Endothelial cell of umbilical vein (primary cell): ENCODE measurements around the gene HYOU1. TPM values are rescaled to one million over a fixed set of nuclear protein-coding genes. Genes with fewer than 3 reads are reported as not detected.
"Not testable (repeated sequence)": the region's sequence is repeated elsewhere in the genome, so short reads cannot be mapped to it uniquely, and the experiment has no call there.

Experiments used
- BruUV-seq: library from RNA; stranded (reverse); fragments of 400-500 nt; replicated peaks from 2 replicates; lab custom pipeline; 2021; lab: Mats Ljungman, UMichigan
- CTCF ChIA-PET: fragments of 300-600, 350-600 bp; sonication (Branson Sonifier 250); formaldehyde crosslinking; loops from one replicate; lab custom pipeline; 2021; ENCODE audit warnings: antibody characterized with exemption, inconsistent platforms; lab: Charles Lee
- POLR2A ChIA-PET: fragments of 300-600, 350-600 bp; sonication (Branson Sonifier 250); formaldehyde crosslinking; loops from one replicate; lab custom pipeline; 2021; ENCODE audit warnings: antibody characterized with exemption, inconsistent platforms; lab: Charles Lee
- DNase-seq: peaks from one replicate; pipeline ENCODE4 v3.0.0-alpha.2; 2011; ENCODE audit warnings: low read depth, low spot score
- FAIRE-seq: peaks from 2 replicates; lab custom pipeline; 2011; peaks lifted over from hg19 to GRCh38; lab: Jason Lieb, UNC
- H2AFZ ChIP-seq: 2 replicates; pipeline ENCODE4 v1.6.0; 2012; ENCODE audit warnings: low read depth, low read length, control low read depth, inconsistent platforms
- H3K27ac ChIP-seq: 2 replicates; pipeline ENCODE4 v1.5.1; 2011; ENCODE audit warnings: low read depth, mild to moderate bottlenecking, control low read depth, low read length, moderate library complexity; ENCODE audit not compliant: insufficient read depth
- H3K27me3 ChIP-seq, 2 experiments: 2 replicates each; pipeline versions ENCODE4 v1.6.0 to v1.6.1; 2011; ENCODE audit warnings: low read length in 2 of 2, mixed read lengths in 1 of 2; ENCODE audit not compliant: control insufficient read depth in 2 of 2, insufficient read depth in 2 of 2
- H3K36me3 ChIP-seq, 2 experiments: 2 replicates in 1 of 2; 3 replicates in 1 of 2; pipeline ENCODE4 v1.5.1; 2011; ENCODE audit warnings: low read length in 2 of 2, mild to moderate bottlenecking in 1 of 2, moderate library complexity in 1 of 2; ENCODE audit not compliant: control insufficient read depth in 2 of 2, insufficient read depth in 2 of 2; ENCODE audit errors: extremely low read depth in 1 of 2
- H3K4me1 ChIP-seq: 3 replicates; pipeline ENCODE4 v1.5.1; 2011; ENCODE audit warnings: mild to moderate bottlenecking, low read length; ENCODE audit not compliant: control insufficient read depth, insufficient read depth; ENCODE audit errors: extremely low read depth
- H3K4me2 ChIP-seq: 2 replicates; pipeline ENCODE4 v1.6.1; 2011; ENCODE audit warnings: low read length, control low read depth, mixed read lengths; ENCODE audit not compliant: insufficient read depth
- H3K4me3 ChIP-seq, 3 experiments: fragments of 200-600 bp in 1 of 3; sonication (generic), shearing (Covaris generic) in 1 of 3; replicated peaks in 1 of 3; 2 replicates each; pipeline ENCODE4 v1.5.1; 2011 to 2016; ENCODE audit warnings: control low read depth in 3 of 3, low read length in 3 of 3, mild to moderate bottlenecking in 2 of 3, inconsistent platforms in 1 of 3, low read depth in 1 of 3, moderate library complexity in 1 of 3; ENCODE audit not compliant: insufficient read depth in 1 of 3
- H3K79me2 ChIP-seq: 2 replicates; pipeline ENCODE4 v1.6.0; 2012; ENCODE audit warnings: low read length, inconsistent platforms; ENCODE audit not compliant: control insufficient read depth, insufficient read depth
- H3K9ac ChIP-seq: replicated peaks from 2 replicates; pipeline ENCODE3; 2011; ENCODE audit warnings: low read length, control low read depth; ENCODE audit not compliant: insufficient read depth; ENCODE audit errors: extremely low read depth
- H3K9me1 ChIP-seq: replicated peaks from 3 replicates; pipeline ENCODE4 v1.6.0; 2011; ENCODE audit warnings: mild to moderate bottlenecking, low read length; ENCODE audit not compliant: control insufficient read depth, insufficient read depth; ENCODE audit errors: extremely low read depth
- H3K9me3 ChIP-seq: replicated peaks from 2 replicates; pipeline ENCODE4 v1.5.1; 2012; ENCODE audit warnings: low read length, inconsistent platforms; ENCODE audit not compliant: control insufficient read depth, insufficient read depth
- H4K20me1 ChIP-seq: replicated peaks from 2 replicates; pipeline ENCODE3; 2011; ENCODE audit warnings: mild to moderate bottlenecking, low read length; ENCODE audit not compliant: control insufficient read depth, insufficient read depth; ENCODE audit errors: extremely low read depth
- EZH2 ChIP-seq: IDR thresholded peaks from 2 replicates; pipeline ENCODE4 v1.6.1; 2012; ENCODE audit warnings: borderline replicate concordance, low read depth, mild to moderate bottlenecking, moderate library complexity, low read length, inconsistent platforms; ENCODE audit not compliant: severe bottlenecking
- FOS ChIP-seq: IDR thresholded peaks from 2 replicates; pipeline ENCODE4 v1.6.1; 2011; ENCODE audit warnings: mild to moderate bottlenecking, low read length, moderate library complexity, borderline replicate concordance; ENCODE audit not compliant: insufficient read depth
- GATA2 ChIP-seq: IDR thresholded peaks from 2 replicates; pipeline ENCODE4 v1.7.0; 2011; ENCODE audit warnings: low read depth, mild to moderate bottlenecking, moderate library complexity, mixed read lengths, low read length; ENCODE audit not compliant: insufficient read length, insufficient read depth
- JUN ChIP-seq: IDR thresholded peaks from 2 replicates; pipeline ENCODE4 v1.6.1; 2011; ENCODE audit warnings: borderline replicate concordance, low read depth; ENCODE audit not compliant: insufficient read length, insufficient read depth
- MAX ChIP-seq: IDR thresholded peaks from 2 replicates; pipeline ENCODE4 v1.6.1; 2011; ENCODE audit not compliant: insufficient read depth, insufficient read length
- MYC ChIP-seq: IDR thresholded peaks from one replicate; pipeline ENCODE4 v1.6.1; 2011; ENCODE audit warnings: mild to moderate bottlenecking, low read depth, low read length
- dilution Hi-C: fragments of 300-500 bp; cut with MboI; formaldehyde crosslinking; loops from one replicate; pipeline ENCODE4 v1.15.0; 2019; ENCODE audit warnings: low sequenced_read_pairs; ENCODE audit not compliant: extremely low pct_ligation_motif_present
- intact Hi-C: fragments of 100-400 bp; cut with micrococcal nuclease; formaldehyde crosslinking; loops from one replicate; pipeline ENCODE4 v1.10.0; 2022
- polyA plus RNA-seq, 4 experiments: library from polyadenylated mRNA; depleted of rRNA in 3 of 4; stranded (reverse) in 3 of 4; unstranded in 1 of 4; fragments of >200 nt; gene quantifications; 2 replicates each; pipeline versions ENCODE4 v1.2.1 to v1.2.3, GENCODE V29; 2011 to 2012; ENCODE audit warnings: missing spikeins in 1 of 4
- total RNA-seq: library from RNA; stranded (reverse); gene quantifications from 2 replicates; pipeline ENCODE4 v1.2.3, GENCODE V29; 2021

HYOU1 gene
- total and polyA plus RNA-seq, 2 donors (not counting 3 experiments of a cell fraction or from before 2014, with no cell fraction given): 302 to 318 TPM

GRCh38 chr11:119103793-119104192 is 46.8 kb upstream of the HYOU1 start:
- Histone ChIP-seq H4K20me1 (no peaks in the 10 kb centered on the region), H3K9me1 (no peaks in the 10 kb centered on the region), H3K27me3 (no peaks in the 10 kb centered on the region), H2AFZ (no peak overlapping the region), H3K9me3 (no peaks in the 10 kb centered on the region), H3K4me3 (no peak overlapping the region), H3K4me1 (peaks cover 29% of the 10 kb centered on the region), H3K36me3 (no peaks in the 10 kb centered on the region), H3K27ac (no peak overlapping the region), H3K4me2 (no peak overlapping the region), H3K9ac (no peak overlapping the region), H3K79me2 (peaks cover 15% of the 10 kb centered on the region)
- no peak for TF ChIP-seq FOS
- no peak for TF ChIP-seq MYC
- TF ChIP-seq GATA2: no peak
- no peak for TF ChIP-seq JUN
- TF ChIP-seq EZH2: no peak
- TF ChIP-seq MAX: no peak
- dilution Hi-C loops: no loop called here
- ChIA-PET CTCF (interaction anchor here (0.8 to 2.1 kb wide), 4 partner anchors 17 to 234 kb away, joined by 3 to 9 read pairs (median 5); no protein-coding TSS in a partner anchor), POLR2A (no interaction called here)
- intact Hi-C loops: no loop called here
- no peak for DNase-seq
- no TSS peak for BruUV-seq
- no peak for FAIRE-seq

- H3K9me1 ChIP-seq, H4K20me1 ChIP-seq, H3K9ac ChIP-seq, dilution Hi-C loops, FAIRE-seq, H3K9me3 ChIP-seq, H3K36me3 ChIP-seq, H3K4me3 ChIP-seq, H3K27me3 ChIP-seq, intact Hi-C loops, POLR2A ChIA-PET, DNase-seq, BruUV-seq: not testable (repeated sequence)
- H3K27ac ChIP-seq: peak overlapping the region; percentile 94
- peak overlapping the region; percentile 0 for H2AFZ ChIP-seq
- CTCF ChIA-PET: interaction anchor here (0.6 to 2.1 kb wide), 19 partner anchors 11 to 1684 kb away, joined by 3 to 27 read pairs (median 6); partner anchors contain the start of genes CBL, HINFP and VPS11
- peaks cover 25% of the 10 kb centered on the region for H3K4me1 ChIP-seq
- H3K4me2 ChIP-seq: peak overlapping the region; percentile 46
- H3K79me2 ChIP-seq: peaks cover 15% of the 10 kb centered on the region
Observed at GRCh38 chr11:119103161-119103664, 46.2 kb upstream of the HYOU1 start.
